Subcutaneous adipose tissue (tissue), 4 donors: Measurements from ENCODE around the gene RFPL4AL1. TPM values are rescaled to one million over a fixed set of nuclear protein-coding genes. Genes with fewer than 3 reads are reported as not detected.
"Not testable (repeated sequence)": the region's sequence is repeated elsewhere in the genome, so short reads cannot be mapped to it uniquely, and the experiment has no call there.

ENCODE experiments used
- total RNA-seq, 4 donors: library from RNA; depleted of rRNA; stranded (reverse); fragments of >200 nt; gene quantifications; one replicate each; pipeline ENCODE4 v1.1.0, GENCODE V29; 2016
- TF ChIP-seq, protein P1 (sequence below): fragments of 450-650 bp; IDR thresholded peaks from one replicate; pipeline ENCODE4 v1.5.1; 2016; ENCODE audit warnings: low read depth, mild to moderate bottlenecking, control low read depth, antibody characterized with exemption, moderate library complexity

RFPL4AL1 gene
- total RNA-seq, 4 donors from 2014 or later = not detected

- TF ChIP-seq, protein P1, sequence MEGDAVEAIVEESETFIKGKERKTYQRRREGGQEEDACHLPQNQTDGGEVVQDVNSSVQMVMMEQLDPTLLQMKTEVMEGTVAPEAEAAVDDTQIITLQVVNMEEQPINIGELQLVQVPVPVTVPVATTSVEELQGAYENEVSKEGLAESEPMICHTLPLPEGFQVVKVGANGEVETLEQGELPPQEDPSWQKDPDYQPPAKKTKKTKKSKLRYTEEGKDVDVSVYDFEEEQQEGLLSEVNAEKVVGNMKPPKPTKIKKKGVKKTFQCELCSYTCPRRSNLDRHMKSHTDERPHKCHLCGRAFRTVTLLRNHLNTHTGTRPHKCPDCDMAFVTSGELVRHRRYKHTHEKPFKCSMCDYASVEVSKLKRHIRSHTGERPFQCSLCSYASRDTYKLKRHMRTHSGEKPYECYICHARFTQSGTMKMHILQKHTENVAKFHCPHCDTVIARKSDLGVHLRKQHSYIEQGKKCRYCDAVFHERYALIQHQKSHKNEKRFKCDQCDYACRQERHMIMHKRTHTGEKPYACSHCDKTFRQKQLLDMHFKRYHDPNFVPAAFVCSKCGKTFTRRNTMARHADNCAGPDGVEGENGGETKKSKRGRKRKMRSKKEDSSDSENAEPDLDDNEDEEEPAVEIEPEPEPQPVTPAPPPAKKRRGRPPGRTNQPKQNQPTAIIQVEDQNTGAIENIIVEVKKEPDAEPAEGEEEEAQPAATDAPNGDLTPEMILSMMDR = not testable (repeated sequence)
Observed at GRCh38 chr19:55758797-55759196, 10.1 kb upstream of the RFPL4AL1 start, which contains the start of gene RFPL4A. Gene RFPL4A, plus strand, starts transcription at chr19:55759097. Its CDS starts 2,704 bp downstream, at chr19:55761801.

GRCh38 chr19:55766466-55766865, 2.5 kb upstream of the RFPL4AL1 start:
- TF ChIP-seq, protein P1 = no peak

GRCh38 chr19:55777528-55777927, 8.6 kb downstream of the RFPL4AL1 start:
- TF ChIP-seq, protein P1 = no peak

- TF ChIP-seq, protein P1 = no peak
Observed at GRCh38 chr19:55778331-55778730, 9.4 kb downstream of the RFPL4AL1 start.

GRCh38 chr19:55781112-55781511, 12.2 kb downstream of the RFPL4AL1 start:
- TF ChIP-seq, protein P1 = no peak

DNA sequence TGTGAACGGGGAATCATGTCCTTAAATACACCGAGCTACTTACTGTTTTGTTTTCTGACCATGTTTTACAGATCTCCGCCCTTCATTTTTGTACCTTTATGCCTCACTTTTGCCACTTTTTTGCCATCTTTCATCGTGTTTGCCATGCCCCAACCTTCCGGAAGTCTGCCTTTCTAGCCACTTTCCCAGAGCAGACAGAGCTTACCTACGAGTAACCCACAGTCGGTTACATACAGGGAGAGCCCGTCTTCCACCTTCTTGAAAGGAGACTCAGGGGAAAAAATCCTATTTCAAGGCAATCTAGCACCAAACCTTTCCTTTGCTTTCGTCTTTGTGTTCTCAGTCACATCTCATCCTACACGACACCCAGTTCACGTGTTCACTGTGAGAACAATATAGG, 26.1 kb downstream of the RFPL4AL1 start:
- TF ChIP-seq, protein P1 = no peak

GRCh38 chr19:55801416-55801815, 32.5 kb downstream of the RFPL4AL1 start:
- TF ChIP-seq, protein P1 = no peak
